Daoy (cell line): ENCODE data around the gene AGR2. TPM values are rescaled to one million over a fixed set of nuclear protein-coding genes. Genes with fewer than 3 reads are reported as not detected.
"Not testable (repeated sequence)": the region's sequence is repeated elsewhere in the genome, so short reads cannot be mapped to it uniquely, and the experiment has no call there.

Source experiments
- DNase-seq: peaks from one replicate; pipeline ENCODE4 v3.0.0-alpha.2; 2015; ENCODE audit warnings: low read depth
- total RNA-seq: library from RNA; depleted of rRNA; stranded (reverse); fragments of >200 nt; shearing (Covaris generic); gene quantifications from 2 replicates; pipeline ENCODE4 v1.2.3, GENCODE V29; 2014; rRNA removed

AGR2 gene
- not detected in 2 replicates for total RNA-seq

DNA sequence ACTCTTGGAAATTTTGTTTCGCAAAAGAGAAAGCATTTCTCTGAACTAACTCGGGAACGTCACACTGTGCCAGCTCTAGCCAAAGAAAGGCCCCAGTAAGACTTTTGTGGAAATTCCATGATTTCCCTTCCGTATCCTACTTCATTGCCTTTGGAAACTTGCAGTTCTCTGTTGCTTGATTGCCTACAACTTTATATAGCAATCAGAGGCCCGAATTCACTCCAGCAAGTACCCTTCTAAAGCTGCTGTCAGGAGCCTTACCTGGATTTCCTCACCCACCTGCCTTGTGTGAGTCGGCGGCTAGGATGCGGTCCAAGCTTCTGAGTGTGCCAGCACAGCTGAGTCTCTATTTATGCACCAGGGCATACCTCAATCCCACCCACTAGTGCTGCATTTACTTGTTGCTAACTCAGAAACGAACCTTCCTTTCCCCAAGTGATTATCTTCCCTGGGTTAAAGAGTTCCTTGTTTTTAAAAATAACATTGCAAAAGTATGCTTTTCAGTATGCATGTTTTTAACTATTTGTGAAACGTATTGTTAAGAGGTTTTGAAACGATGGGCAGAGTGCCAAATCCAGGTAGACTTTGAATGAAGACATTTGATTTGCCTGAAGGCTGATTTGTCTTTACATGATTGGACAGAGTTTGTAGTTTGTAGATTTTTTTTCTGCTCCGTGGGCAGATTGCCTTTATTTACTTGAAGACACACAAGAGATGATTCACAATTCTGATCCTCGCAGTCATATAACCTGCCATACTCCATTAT lies at the start of gene AGR2:
AGR2 (minus strand) TSS at position 326 of the 766 bp plus-strand sequence. CDS start 3,203 bp downstream, outside the sequence.
- no peak for DNase-seq

DNA sequence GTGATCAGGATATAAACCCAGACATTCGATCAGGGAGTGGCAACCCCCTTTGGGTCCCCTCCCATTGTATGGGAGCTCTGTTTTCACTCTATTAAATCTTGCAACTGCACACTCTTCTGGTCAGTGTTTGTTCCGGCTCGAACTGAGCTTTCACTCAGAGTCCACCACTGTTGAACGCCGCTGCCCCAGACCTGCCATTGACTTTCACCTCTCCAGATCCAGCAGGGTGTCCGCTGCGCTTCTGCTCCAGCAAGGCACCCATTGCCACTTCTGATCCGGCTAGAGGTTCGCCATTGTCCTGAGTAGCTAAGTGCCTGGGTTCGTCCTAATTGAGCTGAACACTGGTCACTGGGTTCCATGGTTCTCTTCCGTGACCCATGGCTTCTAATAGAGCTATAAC lies 48.4 kb upstream of the AGR2 start:
- DNase-seq = not testable (repeated sequence)

DNA sequence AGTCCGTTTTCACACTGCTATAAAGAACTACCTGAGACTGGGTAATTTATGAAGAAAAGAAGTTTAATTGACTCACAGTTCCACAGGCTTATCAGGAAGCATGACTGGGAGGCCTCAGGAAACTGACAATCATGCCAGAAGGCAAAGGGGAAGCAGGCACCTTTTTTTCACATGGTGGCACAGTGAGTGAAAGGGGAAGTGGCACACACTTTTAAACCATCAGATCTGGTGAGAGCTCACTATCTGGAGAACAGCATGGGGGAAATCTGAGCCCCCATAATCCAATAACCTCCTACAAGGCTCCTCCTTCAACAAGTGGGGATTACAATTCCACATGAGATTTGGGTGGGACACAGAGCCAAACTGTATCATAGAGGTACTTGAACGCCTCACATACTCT lies 47.0 kb upstream of the AGR2 start:
- DNase-seq = no peak

DNA sequence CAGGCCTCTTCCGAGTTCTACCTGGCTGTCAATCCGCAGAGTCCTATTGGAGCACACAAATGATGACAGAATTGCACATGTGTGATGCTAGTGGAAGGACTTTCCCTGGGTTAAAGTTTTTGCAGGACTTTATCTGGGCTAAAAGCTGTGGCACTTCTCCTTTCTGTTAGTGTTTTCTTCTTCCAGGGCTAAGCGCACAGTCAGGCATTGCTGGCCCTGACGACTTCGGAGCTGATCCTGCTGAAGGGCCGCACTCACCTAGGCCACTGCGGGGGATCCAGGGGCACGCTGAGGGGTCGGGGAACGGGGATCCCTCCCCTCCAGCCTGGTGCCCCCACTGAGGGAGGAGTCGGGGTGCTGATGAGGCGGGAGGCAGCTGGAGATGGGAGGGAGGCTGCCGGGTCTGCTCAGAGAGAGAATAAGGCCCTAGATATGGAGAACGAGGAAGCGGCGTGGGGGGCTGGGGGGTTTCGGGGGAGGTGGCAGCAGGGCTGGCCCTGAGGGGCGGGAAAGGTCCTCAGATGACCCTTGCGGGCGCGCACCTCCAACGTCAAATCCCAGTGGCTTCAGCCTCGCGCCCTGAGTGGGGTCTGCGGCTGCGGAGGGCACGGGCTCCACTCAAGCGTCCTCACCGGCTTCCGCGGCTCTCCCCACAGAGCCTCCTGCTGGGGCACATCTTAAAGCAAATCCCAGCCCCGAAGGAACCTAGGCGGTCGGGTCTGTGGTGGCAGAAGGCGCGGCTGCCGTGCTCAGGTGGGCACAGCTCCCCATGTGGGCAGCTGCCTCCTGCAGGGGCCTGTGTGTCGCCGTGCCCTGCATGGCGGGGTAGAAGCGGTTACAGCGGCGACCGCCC lies 46.0 kb upstream of the AGR2 start:
- no peak for DNase-seq

DNA sequence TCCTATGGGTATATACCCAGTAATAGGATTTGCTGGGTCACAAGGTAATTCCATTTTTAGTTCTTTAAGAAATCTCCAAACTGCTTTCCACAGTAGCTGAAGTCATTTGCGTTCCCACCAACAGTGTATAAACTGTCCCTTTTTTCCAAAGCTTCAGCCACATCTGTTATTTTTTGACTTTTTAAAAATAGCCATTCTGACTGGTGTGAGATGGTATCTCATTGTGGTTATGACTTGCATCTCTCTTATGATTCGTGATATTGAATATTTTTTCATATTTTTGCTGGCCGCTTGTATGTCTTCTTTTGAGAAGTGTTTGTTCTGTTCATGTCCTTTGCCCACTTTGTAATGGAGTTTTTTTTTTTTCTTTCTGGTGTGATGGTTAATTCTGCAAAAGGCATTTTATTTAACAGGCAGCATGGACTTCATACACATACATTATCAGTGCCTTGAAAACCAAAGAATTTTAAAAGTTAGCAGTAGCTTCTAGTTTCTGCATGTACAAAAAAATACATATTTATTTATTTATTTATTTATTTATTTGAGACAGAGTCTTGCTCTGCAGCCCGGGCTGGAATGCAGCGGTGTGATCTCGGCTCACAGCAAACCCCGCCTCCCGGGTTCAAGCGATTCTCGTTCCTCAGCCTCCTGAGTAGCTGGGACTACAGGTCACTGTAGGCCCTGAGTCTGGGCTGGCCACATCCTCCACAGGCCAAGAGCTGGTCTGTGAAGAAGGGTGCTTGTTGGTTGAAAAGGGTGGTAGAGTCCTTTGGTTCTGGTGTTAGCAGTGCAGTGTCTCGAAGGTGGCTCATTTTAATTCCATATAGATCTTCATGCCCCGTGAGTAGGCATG lies 44.7 kb upstream of the AGR2 start:
- DNase-seq = no peak

DNA sequence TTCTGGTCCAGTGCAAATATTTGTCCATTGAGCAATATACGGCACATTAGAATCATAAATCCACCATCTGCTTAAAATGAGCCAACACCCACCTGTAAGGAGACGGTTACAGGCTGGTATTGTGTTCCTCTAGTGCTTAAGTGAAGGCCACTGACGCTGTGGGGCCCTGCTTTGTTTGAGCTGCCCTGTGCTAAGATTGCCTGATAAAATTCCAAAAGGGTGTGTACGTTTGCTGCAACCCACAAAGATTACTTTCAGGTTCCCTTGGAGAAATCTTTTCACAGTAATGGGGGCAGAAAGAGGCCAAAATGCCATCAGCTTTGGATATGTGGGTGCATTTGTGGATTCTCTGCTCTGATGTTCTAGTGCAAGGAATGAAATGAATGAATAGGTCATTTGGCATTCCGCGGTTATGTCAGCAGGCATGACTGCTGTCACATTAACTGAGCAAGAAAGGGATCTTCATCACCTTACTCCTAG lies 42.6 kb upstream of the AGR2 start:
- DNase-seq = peak; percentile 42

DNA sequence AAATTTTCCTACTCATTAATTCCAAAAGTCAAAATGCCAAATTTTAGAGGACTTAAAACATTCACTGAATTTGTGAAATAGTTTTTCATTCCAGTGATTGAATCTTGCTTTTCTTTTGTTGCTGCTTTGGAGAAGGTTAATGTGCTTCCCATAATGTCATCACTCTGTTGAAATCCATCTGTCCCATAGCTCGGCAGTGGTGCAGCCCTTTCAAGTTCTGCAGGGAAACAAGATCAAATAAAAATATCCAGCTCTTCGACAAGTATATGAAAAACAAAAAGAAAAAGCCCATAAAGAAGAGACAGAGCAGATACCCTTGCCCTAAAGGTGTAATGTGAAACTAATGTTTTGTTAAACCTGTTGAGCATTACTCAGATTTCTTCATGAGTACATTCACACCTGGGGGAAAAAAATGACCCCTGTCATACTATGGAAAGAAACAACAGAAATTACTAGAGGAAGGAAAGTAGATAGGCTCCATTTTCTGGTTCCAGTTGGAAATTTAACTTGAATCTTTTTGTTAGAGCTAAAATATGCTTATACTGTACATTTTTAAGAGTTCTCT lies 41.9 kb upstream of the AGR2 start:
- DNase-seq = no peak

DNA sequence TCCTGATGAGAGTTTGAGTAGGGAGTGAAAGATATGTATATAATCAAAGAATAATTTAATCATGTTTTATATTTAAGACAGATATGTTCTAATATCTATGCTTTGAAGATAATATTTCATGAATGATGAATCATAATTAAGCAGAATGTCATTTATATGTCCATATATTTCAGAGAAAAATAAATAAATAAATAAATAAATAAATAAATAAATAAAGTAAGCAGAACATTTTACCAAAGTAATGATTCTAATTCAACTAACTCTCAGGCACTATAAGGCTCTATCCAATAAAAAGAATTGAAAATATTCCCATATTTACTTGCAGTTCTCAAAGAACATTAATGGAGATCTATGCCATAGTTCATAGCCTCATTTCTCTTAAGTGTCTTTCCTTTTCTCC lies 40.9 kb upstream of the AGR2 start:
- no peak for DNase-seq

DNA sequence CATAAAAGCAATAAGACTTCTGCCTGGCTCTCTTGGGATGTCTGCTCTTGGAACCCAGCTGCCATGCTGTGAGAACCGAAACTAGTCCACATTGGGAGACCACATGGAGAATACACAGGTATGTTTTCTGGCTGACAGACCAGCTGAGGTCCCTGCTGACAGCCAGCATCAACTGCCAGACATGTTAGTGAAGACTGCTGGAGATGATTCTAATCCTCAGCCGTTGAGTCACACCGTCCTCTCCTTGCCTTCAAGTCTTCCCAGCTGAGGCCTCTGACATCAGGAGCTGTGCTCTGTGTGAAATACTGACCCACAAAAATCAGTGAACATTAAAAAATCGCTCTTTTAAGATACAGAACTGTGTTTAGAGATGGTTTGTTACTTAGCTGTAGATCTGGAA lies 36.9 kb upstream of the AGR2 start:
- no peak for DNase-seq

DNA sequence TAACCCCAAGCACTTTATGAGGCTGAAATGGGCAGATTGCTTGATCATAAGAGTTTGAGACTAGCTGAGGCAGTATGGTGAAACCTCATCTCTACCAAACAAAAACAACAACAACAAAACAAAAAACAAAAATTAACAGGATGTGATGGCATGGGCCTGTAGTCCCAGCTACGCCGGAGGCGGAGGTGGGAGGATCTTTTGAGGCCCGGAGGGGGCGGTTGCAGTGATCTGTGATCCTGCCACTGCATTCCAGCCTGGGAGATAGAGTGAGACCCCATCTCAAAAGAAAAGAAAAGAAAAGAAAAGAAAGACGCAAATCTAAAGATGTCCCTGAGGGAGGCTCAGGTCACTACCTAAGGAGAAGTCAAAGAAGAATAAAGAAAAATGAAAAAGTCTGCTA lies 35.3 kb upstream of the AGR2 start:
- DNase-seq = no peak

DNA sequence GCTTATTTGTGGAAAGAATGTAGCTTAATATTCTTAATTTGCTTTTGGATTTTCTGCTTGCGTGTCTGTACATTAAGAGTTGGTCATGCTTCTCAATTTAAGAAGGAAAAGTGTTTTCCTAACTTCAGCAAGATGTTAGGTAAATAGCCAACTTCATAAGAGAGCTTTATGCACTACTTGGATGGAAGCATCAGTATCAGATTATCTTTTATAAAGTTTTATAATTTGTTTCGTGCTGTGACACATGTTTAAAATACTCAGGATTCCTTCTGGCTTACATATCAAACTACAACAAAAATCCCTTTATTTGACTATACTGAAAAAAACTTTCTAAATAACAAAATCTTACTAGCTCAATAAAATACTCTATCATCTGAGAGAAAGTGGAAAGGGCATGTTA lies 34.8 kb upstream of the AGR2 start:
- DNase-seq = no peak

DNA sequence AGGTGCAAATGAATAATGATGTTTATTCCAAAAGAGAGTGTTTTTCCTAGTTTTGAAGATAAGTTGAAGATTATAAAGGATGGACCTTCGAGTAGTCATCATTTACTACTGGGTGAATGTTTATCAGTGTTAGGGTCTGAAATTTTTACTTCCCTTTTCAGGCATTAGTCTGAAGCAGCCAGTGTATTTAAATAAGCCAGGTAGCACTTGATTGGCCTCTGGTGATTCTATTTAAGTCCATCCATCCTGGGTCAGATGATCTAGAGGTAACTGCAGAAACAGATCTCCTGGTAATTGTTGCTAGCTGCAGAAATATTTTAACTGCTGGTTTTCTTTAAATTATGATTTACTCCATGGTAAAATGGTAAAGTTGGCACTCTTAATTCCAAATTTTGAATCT lies 34.1 kb upstream of the AGR2 start:
- DNase-seq = no peak

DNA sequence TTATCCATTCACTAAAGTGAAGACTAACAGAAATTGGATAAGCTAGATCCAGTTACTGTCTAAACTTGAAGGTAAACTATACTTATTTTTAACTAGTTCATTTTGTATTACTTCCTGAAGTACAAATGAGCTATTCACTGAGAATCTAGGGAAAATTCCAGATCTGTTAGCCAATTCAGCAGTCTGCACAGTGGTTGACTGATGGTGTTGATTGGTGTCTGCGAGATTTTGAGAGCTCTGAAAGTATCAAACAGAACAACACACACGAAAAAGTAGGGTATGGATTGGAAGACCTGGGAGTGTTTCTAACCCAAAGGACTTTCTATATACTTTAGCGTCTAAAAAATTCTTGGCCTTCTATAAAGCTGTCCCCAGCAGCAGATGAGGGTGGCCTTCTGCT lies 33.6 kb upstream of the AGR2 start:
- no peak for DNase-seq

DNA sequence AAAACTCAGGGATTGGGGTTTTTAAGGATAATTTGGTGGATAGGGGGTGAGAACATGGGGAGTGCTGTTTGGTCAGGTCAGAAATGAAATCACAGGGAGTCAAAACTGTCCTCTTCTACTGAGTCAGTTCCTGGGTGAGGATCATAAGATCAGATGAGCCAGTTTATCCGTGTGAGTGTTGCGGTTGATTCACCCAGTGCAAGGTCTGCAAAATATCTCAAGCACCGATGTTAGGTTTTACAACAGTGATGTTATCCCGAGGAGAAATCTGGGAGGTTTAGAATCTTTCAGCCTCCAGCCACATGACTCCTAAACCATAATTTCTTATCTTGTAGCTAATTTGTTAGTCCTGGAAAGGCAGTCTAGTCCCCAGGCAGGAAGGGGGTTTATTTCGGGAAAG lies 31.7 kb upstream of the AGR2 start:
- no peak for DNase-seq

DNA sequence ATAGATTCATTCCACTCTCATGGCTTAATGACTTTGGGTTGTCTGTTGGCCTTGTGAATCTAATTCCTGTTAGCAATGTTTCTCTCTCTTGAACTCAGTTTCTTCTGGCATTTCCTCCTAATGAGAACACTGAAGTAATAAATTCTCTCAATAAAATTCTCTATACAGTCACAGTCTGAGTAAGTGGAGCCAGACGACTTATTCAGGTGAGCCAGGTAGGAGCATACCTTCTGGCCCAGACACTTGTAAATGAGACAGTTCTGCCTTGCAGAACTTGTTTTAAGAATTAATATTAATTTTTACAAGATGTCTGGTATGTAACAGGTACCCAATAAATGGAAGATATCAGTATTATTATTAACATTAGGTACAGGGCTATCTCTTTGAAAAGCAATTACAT lies 28.6 kb upstream of the AGR2 start:
- no peak for DNase-seq

DNA sequence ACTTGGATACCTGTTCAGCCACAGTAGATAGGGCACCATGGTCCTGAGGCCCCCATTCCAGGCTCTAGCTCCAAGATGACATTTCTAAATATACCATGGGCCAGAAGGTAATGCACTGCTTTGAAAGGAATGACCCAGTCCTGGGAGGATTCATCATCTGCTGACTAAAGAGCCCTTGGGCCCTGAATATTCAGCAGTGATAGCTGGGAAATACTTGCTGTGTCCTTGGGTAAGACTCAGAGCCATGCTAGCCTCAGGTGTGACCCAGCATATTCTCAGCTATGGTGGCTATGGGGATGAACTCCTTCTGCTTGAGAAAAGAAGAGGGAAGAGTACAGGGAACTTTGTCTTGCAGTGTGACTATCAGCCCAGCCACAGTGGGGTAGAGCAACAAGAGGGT lies 21.3 kb upstream of the AGR2 start:
- no peak for DNase-seq

DNA sequence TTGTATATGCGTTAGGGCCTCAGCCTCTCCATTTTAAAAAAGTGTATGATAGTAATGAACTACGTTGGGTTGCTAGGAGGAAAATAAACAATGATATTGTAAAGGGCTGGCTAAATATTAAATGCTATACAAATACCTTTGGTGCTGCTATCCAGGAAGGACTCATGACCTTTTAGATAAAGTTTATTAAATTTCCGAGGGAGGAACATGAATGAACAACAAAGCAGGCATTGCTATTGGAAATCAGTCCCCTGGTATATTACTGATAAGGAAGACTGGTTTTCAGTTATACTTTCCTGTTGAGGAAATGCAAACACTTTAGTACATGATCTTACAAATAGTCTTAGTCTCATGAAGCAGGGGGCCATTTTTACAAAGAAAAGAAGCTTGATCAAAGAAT lies 17.2 kb upstream of the AGR2 start:
- DNase-seq = no peak

DNA sequence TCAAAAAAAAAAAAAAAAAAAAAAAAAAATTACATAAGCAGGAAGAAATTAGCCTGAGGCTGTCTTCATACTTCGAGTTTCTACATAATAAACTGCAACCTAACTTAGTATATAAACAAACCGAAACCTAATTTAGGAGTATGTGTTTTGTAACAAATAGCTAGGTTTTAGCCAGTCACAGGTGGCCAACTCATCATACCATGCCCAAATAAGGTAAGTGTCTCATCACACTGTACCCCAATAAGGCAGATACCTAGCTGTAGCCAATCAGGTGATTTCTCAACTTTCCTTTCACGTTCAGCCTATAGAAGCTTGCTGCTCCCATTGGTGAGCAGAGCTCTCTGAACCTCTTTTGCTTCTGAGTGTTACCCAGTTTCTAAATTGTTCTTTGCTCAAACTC lies 13.9 kb upstream of the AGR2 start:
- no peak for DNase-seq

DNA sequence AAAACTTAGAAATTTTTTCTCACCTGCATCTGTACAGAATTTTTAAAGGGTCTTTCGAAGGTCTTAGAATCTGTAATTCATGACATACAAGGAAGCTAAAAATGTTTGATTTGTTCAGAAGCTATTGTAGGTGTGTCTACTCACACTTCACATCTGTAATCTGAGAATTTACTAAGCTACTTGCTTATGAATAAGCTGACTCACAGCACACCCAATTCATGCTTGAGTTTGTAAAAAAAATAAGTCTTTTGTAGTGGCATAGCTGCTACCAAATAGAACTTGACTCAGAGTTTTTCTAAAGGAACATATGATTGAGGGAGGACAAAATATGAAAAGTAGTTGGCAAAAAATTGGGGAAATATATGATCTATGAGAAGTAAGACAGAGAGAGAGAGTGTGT lies 12.7 kb upstream of the AGR2 start:
- DNase-seq = peak; percentile 41

DNA sequence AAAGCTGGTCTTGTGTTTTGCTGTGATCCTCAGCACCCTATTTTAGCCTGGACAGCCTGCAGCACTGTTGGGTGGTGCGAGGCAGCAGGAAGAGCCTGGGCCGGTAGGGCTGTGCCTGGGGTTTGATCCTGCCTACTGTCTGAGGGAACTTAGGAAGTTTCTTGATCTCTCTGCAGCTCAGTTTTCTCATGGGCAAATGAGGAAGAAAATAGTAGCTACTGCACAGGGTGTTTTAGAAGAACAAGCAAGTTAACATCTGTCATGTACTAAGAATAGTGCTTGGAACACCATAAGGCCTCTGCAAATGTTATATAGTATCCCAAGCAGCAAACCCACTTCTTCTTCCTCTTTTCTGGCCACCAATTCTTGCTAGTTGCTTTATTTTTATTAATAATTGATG lies 12.0 kb upstream of the AGR2 start:
- DNase-seq = no peak

DNA sequence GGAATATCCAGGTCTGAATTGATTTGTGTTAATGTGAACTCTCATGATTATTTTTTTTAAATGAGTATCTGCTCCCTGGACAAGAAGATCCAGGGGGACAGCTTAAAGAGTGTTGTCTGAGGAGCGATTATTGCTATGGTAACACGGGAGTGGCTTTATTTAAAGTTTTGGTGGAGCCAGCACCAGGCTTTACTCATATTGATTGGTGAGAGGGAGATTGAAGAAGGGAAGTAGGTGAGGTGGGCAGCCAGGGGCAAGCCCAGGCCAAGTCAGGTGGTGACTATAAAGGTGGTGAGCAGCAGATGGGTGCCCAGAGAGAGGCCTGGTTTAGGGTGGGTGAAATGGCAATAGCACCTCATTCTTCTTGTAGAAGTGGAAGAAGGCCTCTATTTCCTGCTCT lies 10.2 kb upstream of the AGR2 start:
- no peak for DNase-seq

DNA sequence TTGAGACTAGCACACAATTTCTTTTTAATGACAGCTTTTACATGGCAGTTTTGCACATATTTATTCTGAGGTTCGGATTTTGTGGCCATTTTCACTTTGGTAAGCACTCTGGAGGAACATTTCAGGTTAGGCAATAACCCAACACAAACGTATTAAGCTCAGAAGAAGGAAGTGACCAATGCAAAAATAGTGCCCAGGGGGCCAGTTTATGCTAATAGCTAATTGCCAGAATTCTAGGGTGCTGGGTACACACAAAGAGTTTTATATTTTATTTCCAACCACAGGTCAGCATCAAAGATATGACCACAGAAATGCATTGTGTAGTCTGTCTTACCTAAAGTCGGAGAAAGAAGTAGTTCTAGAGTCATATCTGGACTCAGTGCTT lies 8.4 kb upstream of the AGR2 start:
- peak; percentile 8 for DNase-seq
